GM23248 (cell line): ENCODE measurements around the gene MYH9. TPM values are rescaled to one million over a fixed set of nuclear protein-coding genes. Genes with fewer than 3 reads are reported as not detected.

Experiments used
- DNase-seq: peaks from one replicate; pipeline ENCODE4 v3.0.0-alpha.2; 2015
- H2AFZ ChIP-seq: fragments of 200-600 bp; sonication (generic); 2 replicates; pipeline ENCODE4 v1.6.1; 2016; ENCODE audit warnings: antibody characterized with exemption
- H3F3A ChIP-seq: fragments of 200-600 bp; sonication (generic); 2 replicates; pipeline ENCODE4 v1.6.1; 2016; ENCODE audit warnings: mild to moderate bottlenecking, antibody characterized with exemption, mixed run types; ENCODE audit not compliant: insufficient read depth
- H3K27ac ChIP-seq: fragments of 200-600 bp; sonication (generic); 2 replicates; pipeline ENCODE4 v1.5.1; 2016; ENCODE audit warnings: mild to moderate bottlenecking
- H3K27me3 ChIP-seq: fragments of 200-600 bp; sonication (generic); replicated peaks from 2 replicates; pipeline ENCODE4 v1.6.1; 2016; ENCODE audit warnings: mild to moderate bottlenecking; ENCODE audit not compliant: insufficient read depth
- H3K36me3 ChIP-seq: fragments of 200-600 bp; sonication (generic); 2 replicates; pipeline ENCODE4 v1.6.1; 2016; ENCODE audit warnings: low read depth, mild to moderate bottlenecking
- H3K4me1 ChIP-seq: fragments of 200-600 bp; sonication (generic); 2 replicates; pipeline ENCODE4 v1.6.1; 2016; ENCODE audit warnings: mild to moderate bottlenecking; ENCODE audit not compliant: insufficient read depth
- H3K4me2 ChIP-seq: fragments of 200-600 bp; sonication (generic); one replicate; pipeline ENCODE4 v1.6.1; 2016; ENCODE audit warnings: mild to moderate bottlenecking; ENCODE audit not compliant: unreplicated experiment
- H3K4me3 ChIP-seq: fragments of 200-600 bp; sonication (generic); 2 replicates; pipeline ENCODE4 v1.5.1; 2016; ENCODE audit warnings: mild to moderate bottlenecking
- H3K79me2 ChIP-seq: fragments of 200-600 bp; sonication (generic); 2 replicates; pipeline ENCODE4 v1.6.1; 2016; ENCODE audit warnings: mild to moderate bottlenecking; ENCODE audit not compliant: insufficient read depth
- H3K9ac ChIP-seq: fragments of 200-600 bp; sonication (generic); 2 replicates; pipeline ENCODE4 v1.6.1; 2016; ENCODE audit warnings: mild to moderate bottlenecking
- H3K9me2 ChIP-seq: fragments of 200-600 bp; sonication (generic); 2 replicates; pipeline ENCODE4 v1.6.1; 2016; ENCODE audit warnings: mixed run types, mild to moderate bottlenecking, moderate library complexity; ENCODE audit not compliant: insufficient read depth
- H3K9me3 ChIP-seq: fragments of 200-600 bp; sonication (generic); one replicate; pipeline ENCODE4 v1.6.1; 2017; ENCODE audit warnings: low read depth
- H4K20me1 ChIP-seq: fragments of 200-600 bp; sonication (generic); 2 replicates; pipeline ENCODE4 v1.6.0; 2016; ENCODE audit not compliant: insufficient read depth
- EZH2 ChIP-seq: fragments of 200-600 bp; sonication (generic); IDR thresholded peaks from 2 replicates; pipeline ENCODE4 v1.6.1; 2018; ENCODE audit warnings: antibody characterized with exemption, mild to moderate bottlenecking; ENCODE audit not compliant: insufficient read depth, poor library complexity, severe bottlenecking
- EZH2phosphoT487 ChIP-seq: fragments of 200-600 bp; sonication (generic); IDR thresholded peaks from 2 replicates; pipeline ENCODE4 v1.6.1; 2018; ENCODE audit warnings: antibody characterized with exemption, moderate library complexity, mild to moderate bottlenecking, low read depth; ENCODE audit not compliant: insufficient read depth
- WGBS, 2 experiments: methylation state at CpG; one replicate each; pipeline ENCODE4 v1.1.6; 2015 to 2017; ENCODE audit warnings: low lambda C conversion rate in 2 of 2, low coverage in 1 of 2; ENCODE audit errors: missing lambda C conversion rate in 2 of 2; 5-methylcytosine and 5-hydroxymethylcytosine counted together
- in situ Hi-C: fragments of 300-500 bp; cut with MboI; formaldehyde crosslinking; loops from 2 replicates; pipeline ENCODE4 v1.15.0; 2020
- polyA plus RNA-seq: library from polyadenylated mRNA; unstranded; fragments of >200 nt; fragmentation: Nextera tagmentation; extraction: Ambion mirVana; gene quantifications from 2 replicates; pipeline ENCODE4 v1.2.1, GENCODE V29; 2016
- total RNA-seq: library from RNA; depleted of rRNA; stranded (reverse); fragments of >200 nt; shearing (Covaris generic); gene quantifications from 2 replicates; pipeline ENCODE4 v1.2.3, GENCODE V29; 2014

The MYH9 gene
- total and polyA plus RNA-seq, 2 experiments from 2014 or later, result 287 to 420 TPM

DNA sequence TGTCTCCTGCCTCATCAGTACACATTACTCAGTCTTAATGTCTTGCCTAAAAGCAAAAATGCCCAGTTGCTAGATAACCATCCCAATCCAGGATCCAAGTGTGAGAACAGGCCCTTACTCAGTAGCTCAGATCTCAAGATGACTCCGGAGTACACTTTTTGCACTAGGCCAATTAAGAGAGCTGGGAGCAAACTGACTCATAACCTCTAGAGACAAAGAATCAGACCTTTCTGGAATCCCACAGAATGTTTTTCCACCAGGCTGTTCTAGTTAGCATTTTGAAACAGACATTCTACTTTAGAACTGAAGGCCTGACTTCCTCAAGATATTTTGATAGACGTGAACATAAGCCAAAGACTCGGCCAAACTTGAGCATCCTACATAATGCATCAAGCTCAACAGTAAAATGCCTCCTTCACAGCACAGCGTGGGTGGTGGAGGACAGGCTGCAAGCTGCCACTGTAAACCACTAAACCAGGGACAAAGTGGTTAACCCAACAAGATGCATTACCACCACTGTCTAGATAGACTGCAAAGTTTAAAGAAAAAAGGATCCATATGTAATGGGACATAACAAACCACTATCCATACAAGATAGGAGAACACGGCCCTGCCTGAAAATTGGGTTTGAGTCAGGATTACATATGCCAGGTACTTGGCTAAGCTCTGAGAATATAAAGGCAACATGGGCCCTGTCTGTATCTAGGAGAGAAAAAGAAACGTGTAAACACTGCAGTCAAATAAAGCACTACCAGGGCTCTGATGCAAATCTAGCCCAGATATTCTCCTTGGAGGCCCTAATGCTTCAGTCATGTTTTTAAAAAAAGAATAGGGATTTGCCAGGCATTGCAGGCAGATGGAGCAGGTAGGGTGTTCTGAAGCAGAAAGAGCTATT lies 48.3 kb downstream of the MYH9 start:
- Histone ChIP-seq H4K20me1 (peaks cover 11% of the 10 kb centered on the region; the same call in 1 of the 2 replicates), H3K4me3 (no peak overlapping the region), H3K4me1 (peaks cover 49% of the 10 kb centered on the region), H3K27me3 (no peaks in the 10 kb centered on the region), H3K79me2 (peaks cover 98% of the 10 kb centered on the region), H3K9ac (peak overlapping the region; percentile 57), H3K9me3 (no peaks in the 10 kb centered on the region), H2AFZ (no peak overlapping the region), H3K9me2 (no peaks in the 10 kb centered on the region), H3K4me2 (peak overlapping the region; percentile 27), H3K27ac (peak overlapping the region; percentile 87), H3K36me3 (peaks cover 76% of the 10 kb centered on the region), H3F3A (peaks cover 89% of the 10 kb centered on the region)
- TF ChIP-seq EZH2 (no peak), EZH2phosphoT487 (no peak)
- WGBS, 2 experiments, result 36 to 41% methylated on average over 6 of the region's 6 CpGs
- in situ Hi-C loops, result no loop called here
- DNase-seq, result peak; percentile 93

DNA sequence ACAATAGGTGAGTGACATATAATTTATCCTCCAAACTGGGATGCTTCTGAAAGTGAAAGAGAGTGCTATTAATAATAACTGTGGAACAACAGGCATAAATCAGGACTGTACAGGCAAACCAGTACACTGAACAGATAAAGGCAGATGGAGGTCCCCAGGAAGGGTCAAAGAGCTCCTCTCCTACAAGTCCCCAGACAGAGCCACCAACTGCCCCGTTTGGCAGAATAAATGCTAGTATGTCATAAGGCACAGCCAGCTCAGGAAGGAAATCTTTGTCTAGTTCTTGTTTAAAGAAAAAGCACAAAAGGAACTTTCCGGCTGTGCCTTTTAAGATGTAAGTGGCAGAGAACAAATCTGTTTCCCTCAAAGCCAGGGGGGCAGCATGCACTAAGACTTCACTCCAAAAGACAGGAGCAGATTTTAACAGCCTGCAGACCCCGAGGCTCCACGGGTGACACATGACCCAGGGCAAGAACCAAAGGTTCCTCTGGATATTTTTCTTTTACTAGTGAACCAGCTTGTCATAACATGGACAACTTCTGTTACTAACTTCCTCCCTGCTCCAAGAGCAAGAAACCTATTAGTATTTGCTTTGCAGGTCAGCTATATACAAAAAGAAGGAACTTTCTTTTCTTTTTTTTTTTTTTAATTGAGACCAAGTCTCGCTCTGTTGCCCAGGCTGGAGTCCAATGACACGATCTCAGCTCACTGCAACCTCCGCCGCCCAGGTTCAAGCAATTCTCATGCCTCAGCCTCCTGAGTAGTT lies 50.2 kb downstream of the MYH9 start:
- H3K9me3 ChIP-seq, result no peaks in the 10 kb centered on the region

DNA sequence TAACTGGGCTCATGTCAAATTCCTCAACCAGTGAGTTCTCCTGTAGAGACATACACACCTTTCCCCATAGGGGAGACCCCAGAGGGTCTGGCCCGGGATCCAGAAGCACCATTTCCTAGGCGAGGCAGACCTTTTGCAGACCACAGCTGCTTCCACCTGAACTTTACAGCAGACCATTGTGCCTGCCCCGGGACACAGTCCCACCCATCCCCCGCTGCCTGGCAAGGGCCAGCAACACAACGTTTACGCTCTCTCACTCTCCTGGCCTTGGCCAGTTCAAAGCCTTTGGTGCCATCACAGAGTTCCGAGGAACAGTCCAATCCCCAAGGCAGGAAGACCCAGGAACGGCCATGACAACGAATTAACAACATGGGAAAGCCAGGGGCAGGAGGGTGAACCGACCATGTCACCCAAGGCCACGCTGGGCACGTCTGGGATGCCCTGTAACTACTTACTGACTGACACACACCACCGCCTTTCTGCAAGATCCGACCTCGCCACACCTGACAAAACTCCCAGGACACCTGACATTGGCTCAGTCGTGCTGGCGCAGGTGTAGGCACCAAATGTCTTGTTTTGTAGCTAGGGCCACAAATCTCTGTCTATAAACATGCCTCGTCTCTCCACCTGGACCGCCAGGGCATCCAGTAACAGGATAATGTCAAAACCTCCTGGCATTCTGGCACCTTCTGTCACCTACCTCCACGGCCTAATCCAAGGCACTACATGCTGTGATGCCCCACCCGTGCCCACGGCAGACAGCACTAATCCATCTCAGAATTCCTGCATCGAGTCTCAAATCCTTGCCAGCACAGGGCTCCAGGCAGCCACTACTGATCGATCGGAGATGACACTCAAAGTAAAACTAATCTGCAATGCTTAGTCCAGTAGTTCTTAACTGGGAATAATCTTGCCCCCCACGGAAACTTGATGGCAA lies 51.3 kb downstream of the MYH9 start:
- Histone ChIP-seq H3K9ac (peak overlapping the region; percentile 1; the same call in 1 of the 2 replicates), H3K36me3 (peaks cover 79% of the 10 kb centered on the region)

More for the DNA sequence above, 50.2 kb downstream of the MYH9 start:
- Histone ChIP-seq H3K4me1 (peaks cover 53% of the 10 kb centered on the region), H2AFZ (no peak overlapping the region), H4K20me1 (peaks cover 5% of the 10 kb centered on the region; the same call in 1 of the 2 replicates), H3K36me3 (peaks cover 86% of the 10 kb centered on the region), H3K9me2 (no peaks in the 10 kb centered on the region), H3K9ac (peak overlapping the region; percentile 1), H3K4me3 (no peak overlapping the region), H3K27ac (peak overlapping the region; percentile 87), H3F3A (peaks cover 94% of the 10 kb centered on the region), H3K79me2 (peaks cover 98% of the 10 kb centered on the region), H3K4me2 (no peak overlapping the region), H3K27me3 (no peaks in the 10 kb centered on the region)
- in situ Hi-C loops, result no loop called here
- DNase-seq, result no peak
- TF ChIP-seq EZH2 (no peak), EZH2phosphoT487 (no peak)
- WGBS, 2 experiments, result 88 to 92% methylated on average over 8 of the region's 8 CpGs

More for the DNA sequence above, 51.3 kb downstream of the MYH9 start:
- H3K4me2 ChIP-seq, result no peak overlapping the region
- 89 to 91% methylated on average over 26 of the region's 26 CpGs for WGBS, 2 experiments
- in situ Hi-C loops, result no loop called here
- H3K9me3 ChIP-seq, result no peaks in the 10 kb centered on the region
- H3F3A ChIP-seq, result peaks cover 94% of the 10 kb centered on the region
- TF ChIP-seq EZH2phosphoT487 (no peak), EZH2 (no peak)
- H3K4me3 ChIP-seq, result no peak overlapping the region
- no peak overlapping the region for H2AFZ ChIP-seq
- peaks cover 5% of the 10 kb centered on the region; the same call in 1 of the 2 replicates for H4K20me1 ChIP-seq
- DNase-seq, result no peak
- no peaks in the 10 kb centered on the region for H3K27me3 ChIP-seq
- peaks cover 98% of the 10 kb centered on the region for H3K79me2 ChIP-seq
- H3K27ac ChIP-seq, result peak overlapping the region; percentile 87
- H3K9me2 ChIP-seq, result no peaks in the 10 kb centered on the region
- peaks cover 64% of the 10 kb centered on the region for H3K4me1 ChIP-seq
